Fibroblast of skin of left quadriceps (primary cell): Measurements from ENCODE around the gene KRI1.
A peak's percentile ranks its signal among the peaks of the same experiment; 100 is the strongest.
"Not testable (repeated sequence)": the region's sequence is repeated elsewhere in the genome, so short reads cannot be mapped to it uniquely, and the experiment has no call there.

Experiments
- DNase-seq, 2 experiments: peaks; one replicate each; pipeline ENCODE4 v3.0.0-alpha.2; 2013; ENCODE audit warnings: low read depth in 2 of 2

The KRI1 gene

GRCh38 chr19:10575011-10575716, 9.4 kb upstream of the KRI1 start:
- no peak for DNase-seq

GRCh38 chr19:10574462-10574861, 8.7 kb upstream of the KRI1 start:
- no peak for DNase-seq

- not testable (repeated sequence) for DNase-seq
Observed at GRCh38 chr19:10573793-10574192, 8.0 kb upstream of the KRI1 start.

GRCh38 chr19:10568826-10569651, 3.2 kb upstream of the KRI1 start, which contains the start of gene CDKN2D:
Gene CDKN2D, minus strand, starts transcription at chr19:10568979. Its CDS starts 326 bp downstream, at chr19:10568653.
- peak; percentile 98 for DNase-seq

- DNase-seq, result no peak
Observed at GRCh38 chr19:10568062-10568825, 2.4 kb upstream of the KRI1 start.

GRCh38 chr19:10567656-10568055, 1.8 kb upstream of the KRI1 start:
- no peak for DNase-seq

GRCh38 chr19:10566658-10567410, 1.0 kb upstream of the KRI1 start:
- no peak for DNase-seq

- DNase-seq, result no peak
Observed at GRCh38 chr19:10566408-10566657, 523 bp upstream of the KRI1 start.

- DNase-seq, result no peak
Observed at GRCh38 chr19:10565028-10565566, 713 bp downstream of the KRI1 start.

GRCh38 chr19:10562609-10563008, 3.2 kb downstream of the KRI1 start:
- no peak for DNase-seq

GRCh38 chr19:10560154-10560553, 5.7 kb downstream of the KRI1 start:
- DNase-seq, result no peak

- DNase-seq, result no peak
Observed at GRCh38 chr19:10557603-10558197, 8.1 kb downstream of the KRI1 start.

GRCh38 chr19:10555610-10555973, 10.2 kb downstream of the KRI1 start:
- DNase-seq, result no peak

- no peak for DNase-seq
Observed at GRCh38 chr19:10554760-10555609, 10.8 kb downstream of the KRI1 start.

GRCh38 chr19:10553943-10554381, 11.8 kb downstream of the KRI1 start:
- DNase-seq, result no peak

- DNase-seq, result no peak
Observed at GRCh38 chr19:10553087-10553667, 12.6 kb downstream of the KRI1 start.

- DNase-seq, result no peak
Observed at GRCh38 chr19:10552510-10553053, 13.2 kb downstream of the KRI1 start.

- no peak for DNase-seq
Observed at GRCh38 chr19:10551698-10552301, 14.0 kb downstream of the KRI1 start.

- not testable (repeated sequence) for DNase-seq
Observed at GRCh38 chr19:10551006-10551405, 14.8 kb downstream of the KRI1 start.
